SU-DHL-6 (cell line): Measurements from ENCODE around the gene RBM28.

Experiments
- H2AFZ ChIP-seq: fragments of 200-600 bp; sonication (generic); 2 replicates; pipeline ENCODE4 v1.6.1; 2014; ENCODE audit warnings: low read depth, mild to moderate bottlenecking, moderate library complexity, mixed read lengths, antibody characterized with exemption, low read length; ENCODE audit not compliant: severe bottlenecking
- H3F3A ChIP-seq: fragments of 200-600 bp; shearing (Covaris generic); 2 replicates; pipeline ENCODE4 v1.6.0; 2016; ENCODE audit warnings: antibody characterized with exemption, mild to moderate bottlenecking; ENCODE audit not compliant: insufficient read depth
- H3K27ac ChIP-seq: fragments of 200-600 bp; sonication (generic); 2 replicates; pipeline ENCODE4 v1.5.1; 2016; ENCODE audit warnings: low read depth, mild to moderate bottlenecking, low read length, moderate library complexity, mixed read lengths
- H3K27me3 ChIP-seq: fragments of 200-600 bp; sonication (generic), shearing (Covaris generic); 2 replicates; pipeline ENCODE4 v1.6.0; 2014; ENCODE audit warnings: mild to moderate bottlenecking, low read length
- H3K36me3 ChIP-seq: fragments of 200-600 bp; sonication (generic); 2 replicates; pipeline ENCODE4 v1.6.1; 2014; ENCODE audit warnings: mild to moderate bottlenecking, low read length, mixed read lengths
- H3K4me2 ChIP-seq: fragments of 300-600, 200-600 bp; shearing (Covaris generic), sonication (generic); 2 replicates; pipeline ENCODE4 v1.6.0; 2014; ENCODE audit warnings: low read length, low read depth, mild to moderate bottlenecking; ENCODE audit not compliant: poor library complexity, severe bottlenecking
- H3K4me3 ChIP-seq: fragments of 200-600 bp; sonication (generic); 2 replicates; pipeline ENCODE4 v1.5.1; 2014; ENCODE audit warnings: antibody characterized with exemption, low read length, mild to moderate bottlenecking, mixed read lengths; ENCODE audit not compliant: insufficient read depth, poor library complexity, severe bottlenecking
- H3K79me2 ChIP-seq: fragments of 200-600 bp; sonication (generic); 2 replicates; pipeline ENCODE4 v1.6.1; 2014; ENCODE audit warnings: mild to moderate bottlenecking, low read length, moderate library complexity; ENCODE audit not compliant: insufficient read depth
- H3K9ac ChIP-seq: fragments of 200-600 bp; sonication (generic); 2 replicates; pipeline ENCODE4 v1.7.0; 2014; ENCODE audit warnings: mild to moderate bottlenecking, low read length
- H3K9me2 ChIP-seq: fragments of 200-600 bp; sonication (generic); replicated peaks from 2 replicates; pipeline ENCODE4 v1.6.1; 2014; ENCODE audit warnings: low read length; ENCODE audit not compliant: insufficient read depth
- H3K9me3 ChIP-seq: fragments of 200-600 bp; sonication (generic); 2 replicates; pipeline ENCODE4 v1.6.1; 2014; ENCODE audit warnings: low read length, mixed read lengths; ENCODE audit not compliant: insufficient read depth
- H4K20me1 ChIP-seq: fragments of 200-600 bp; sonication (generic); 2 replicates; pipeline ENCODE4 v1.6.1; 2014; ENCODE audit warnings: low read depth, mild to moderate bottlenecking, antibody characterized with exemption, low read length, moderate library complexity, mixed read lengths
- EZH2phosphoT487 ChIP-seq: fragments of 200-600 bp; sonication (generic), shearing (Covaris generic); conservative IDR thresholded peaks from 2 replicates; pipeline ENCODE4 v1.6.1; 2018; ENCODE audit warnings: mild to moderate bottlenecking, antibody characterized with exemption, low read length, moderate library complexity, mixed read lengths
- TF ChIP-seq, protein P1 (sequence below): fragments of 200-600 bp; sonication (generic); IDR thresholded peaks from one replicate; pipeline ENCODE4 v1.5.1; 2017; ENCODE audit warnings: antibody characterized with exemption, mild to moderate bottlenecking, low read length, moderate library complexity; ENCODE audit not compliant: insufficient read depth, poor library complexity, severe bottlenecking

The RBM28 gene

DNA sequence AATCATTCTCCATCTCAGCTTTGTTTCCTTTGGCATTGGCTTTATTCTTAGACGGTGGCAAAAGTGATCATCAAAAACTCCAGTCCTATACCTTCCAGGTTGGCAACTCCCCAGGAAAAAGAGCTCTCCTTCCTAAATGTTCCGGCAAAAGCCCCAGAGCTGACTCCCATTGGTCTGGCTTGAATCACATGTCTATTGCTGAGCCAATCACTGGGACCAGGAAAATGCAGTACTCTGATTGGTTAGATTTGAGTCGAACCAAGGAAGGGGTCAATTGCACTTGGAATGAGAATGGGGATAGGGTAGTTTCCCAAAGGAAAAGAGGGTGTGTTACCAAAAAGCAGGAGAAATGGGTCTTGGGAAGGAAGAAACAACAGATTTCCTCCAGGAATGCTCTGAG is 80.3 kb downstream of the RBM28 start:
- Histone ChIP-seq H3K9me2 (no peaks in the 10 kb centered on the region), H3K27me3 (no peaks in the 10 kb centered on the region), H3F3A (no peaks in the 10 kb centered on the region), H3K27ac (no peak overlapping the region), H3K9ac (no peak overlapping the region), H3K4me3 (no peak overlapping the region), H3K79me2 (no peaks in the 10 kb centered on the region), H4K20me1 (no peaks in the 10 kb centered on the region), H3K36me3 (no peaks in the 10 kb centered on the region), H3K4me2 (no peak overlapping the region), H3K9me3 (no peaks in the 10 kb centered on the region), H2AFZ (no peak overlapping the region)
- TF ChIP-seq EZH2phosphoT487: no peak
- TF ChIP-seq, protein P1, sequence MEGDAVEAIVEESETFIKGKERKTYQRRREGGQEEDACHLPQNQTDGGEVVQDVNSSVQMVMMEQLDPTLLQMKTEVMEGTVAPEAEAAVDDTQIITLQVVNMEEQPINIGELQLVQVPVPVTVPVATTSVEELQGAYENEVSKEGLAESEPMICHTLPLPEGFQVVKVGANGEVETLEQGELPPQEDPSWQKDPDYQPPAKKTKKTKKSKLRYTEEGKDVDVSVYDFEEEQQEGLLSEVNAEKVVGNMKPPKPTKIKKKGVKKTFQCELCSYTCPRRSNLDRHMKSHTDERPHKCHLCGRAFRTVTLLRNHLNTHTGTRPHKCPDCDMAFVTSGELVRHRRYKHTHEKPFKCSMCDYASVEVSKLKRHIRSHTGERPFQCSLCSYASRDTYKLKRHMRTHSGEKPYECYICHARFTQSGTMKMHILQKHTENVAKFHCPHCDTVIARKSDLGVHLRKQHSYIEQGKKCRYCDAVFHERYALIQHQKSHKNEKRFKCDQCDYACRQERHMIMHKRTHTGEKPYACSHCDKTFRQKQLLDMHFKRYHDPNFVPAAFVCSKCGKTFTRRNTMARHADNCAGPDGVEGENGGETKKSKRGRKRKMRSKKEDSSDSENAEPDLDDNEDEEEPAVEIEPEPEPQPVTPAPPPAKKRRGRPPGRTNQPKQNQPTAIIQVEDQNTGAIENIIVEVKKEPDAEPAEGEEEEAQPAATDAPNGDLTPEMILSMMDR: no peak

DNA sequence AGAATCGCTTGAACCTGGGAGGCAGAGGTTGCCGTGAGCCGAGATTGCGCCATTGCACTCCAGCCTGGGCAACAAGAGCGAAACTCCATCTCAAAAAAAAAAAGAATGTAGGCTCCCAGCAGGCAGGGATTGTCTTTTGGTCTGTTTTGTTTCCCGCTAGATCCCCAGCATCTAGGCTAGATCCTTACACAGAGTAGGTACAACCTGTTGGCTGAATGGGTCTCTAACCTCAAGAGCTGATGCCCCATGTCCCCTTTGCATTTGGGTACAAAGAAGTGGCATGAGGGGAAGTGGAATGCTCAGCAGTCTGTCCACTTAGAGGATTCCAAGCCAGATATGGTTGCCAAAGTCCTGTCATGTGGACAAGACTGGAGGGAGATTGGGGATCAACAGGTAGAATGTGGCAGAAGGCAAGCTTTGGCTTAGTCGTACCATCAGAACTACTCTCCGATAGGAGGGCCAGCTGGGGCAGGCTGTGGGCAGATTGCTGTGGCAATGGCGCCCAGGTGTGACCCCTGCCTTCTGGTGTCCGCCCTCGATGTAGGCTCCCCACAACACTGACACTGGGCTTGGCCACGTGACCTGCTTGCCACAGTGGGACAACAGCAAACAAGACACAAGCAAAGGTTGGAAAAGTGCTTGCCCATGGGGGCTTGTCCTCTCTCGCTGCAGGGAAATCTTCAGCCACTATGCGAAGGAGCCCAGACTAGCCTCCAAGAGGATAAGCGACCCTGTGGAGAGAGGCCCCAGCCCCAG is 81.3 kb downstream of the RBM28 start:
- no peaks in the 10 kb centered on the region for H3F3A ChIP-seq
- no peak overlapping the region for H3K4me3 ChIP-seq

DNA sequence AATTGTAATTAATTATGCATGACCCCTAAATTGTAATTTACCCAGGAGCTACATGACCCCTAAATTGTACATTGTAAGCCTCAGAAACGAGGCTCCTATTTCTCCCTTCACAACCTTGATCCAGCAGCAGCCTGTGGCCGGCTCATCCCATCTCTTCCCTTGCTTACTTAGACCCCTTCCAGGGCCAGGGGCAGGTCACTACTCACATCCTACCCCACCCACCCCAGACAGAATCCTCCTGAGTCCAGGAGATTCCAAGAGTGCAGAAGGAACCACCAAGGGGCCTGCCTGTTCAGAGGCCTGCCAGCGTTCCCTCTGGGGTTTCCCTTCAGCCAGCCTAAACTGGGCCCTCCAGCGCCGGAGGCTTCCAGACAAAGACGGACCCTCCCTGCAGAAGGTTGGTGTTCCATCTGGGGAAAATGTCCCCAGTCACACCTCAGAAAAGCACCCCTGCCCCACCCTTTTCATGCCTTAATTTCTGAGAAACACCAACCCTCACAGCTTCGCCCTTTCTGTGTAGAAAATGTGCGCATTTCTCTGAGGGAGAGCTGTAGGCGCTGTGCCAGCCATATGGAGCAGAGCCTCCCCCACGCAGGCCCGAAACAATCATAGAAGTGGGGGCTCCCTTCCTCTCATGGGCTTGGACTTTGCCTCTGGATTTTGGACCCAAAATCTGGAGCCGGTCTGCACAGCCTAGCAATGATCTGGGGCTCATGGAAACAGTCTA is 83.5 kb downstream of the RBM28 start:
- Histone ChIP-seq H3K36me3 (no peaks in the 10 kb centered on the region), H3K9me2 (no peaks in the 10 kb centered on the region), H3K79me2 (no peaks in the 10 kb centered on the region), H2AFZ (no peak overlapping the region), H3K4me3 (no peak overlapping the region), H4K20me1 (no peaks in the 10 kb centered on the region), H3K4me2 (no peak overlapping the region), H3F3A (no peaks in the 10 kb centered on the region), H3K27me3 (no peaks in the 10 kb centered on the region), H3K27ac (no peak overlapping the region), H3K9me3 (no peaks in the 10 kb centered on the region), H3K9ac (no peak overlapping the region)
- TF ChIP-seq, protein P1: no peak
- no peak for TF ChIP-seq EZH2phosphoT487

More for the DNA sequence above, 81.3 kb downstream of the RBM28 start:
- Histone ChIP-seq H3K4me2 (no peak overlapping the region), H2AFZ (no peak overlapping the region), H3K36me3 (no peaks in the 10 kb centered on the region), H4K20me1 (no peaks in the 10 kb centered on the region), H3K9ac (no peak overlapping the region), H3K79me2 (no peaks in the 10 kb centered on the region), H3K27ac (no peak overlapping the region), H3K9me2 (no peaks in the 10 kb centered on the region), H3K9me3 (no peaks in the 10 kb centered on the region), H3K27me3 (no peaks in the 10 kb centered on the region)
- TF ChIP-seq EZH2phosphoT487: no peak
- TF ChIP-seq, protein P1: no peak
